ENCODE results near the gene RBM47. TPM values are rescaled to one million over a fixed set of nuclear protein-coding genes. Genes with fewer than 3 reads are reported as not detected.

The RBM47 gene
- total RNA-seq, 4 donors from 2014 or later, result 200 to 369 (median 323) TPM

DNA sequence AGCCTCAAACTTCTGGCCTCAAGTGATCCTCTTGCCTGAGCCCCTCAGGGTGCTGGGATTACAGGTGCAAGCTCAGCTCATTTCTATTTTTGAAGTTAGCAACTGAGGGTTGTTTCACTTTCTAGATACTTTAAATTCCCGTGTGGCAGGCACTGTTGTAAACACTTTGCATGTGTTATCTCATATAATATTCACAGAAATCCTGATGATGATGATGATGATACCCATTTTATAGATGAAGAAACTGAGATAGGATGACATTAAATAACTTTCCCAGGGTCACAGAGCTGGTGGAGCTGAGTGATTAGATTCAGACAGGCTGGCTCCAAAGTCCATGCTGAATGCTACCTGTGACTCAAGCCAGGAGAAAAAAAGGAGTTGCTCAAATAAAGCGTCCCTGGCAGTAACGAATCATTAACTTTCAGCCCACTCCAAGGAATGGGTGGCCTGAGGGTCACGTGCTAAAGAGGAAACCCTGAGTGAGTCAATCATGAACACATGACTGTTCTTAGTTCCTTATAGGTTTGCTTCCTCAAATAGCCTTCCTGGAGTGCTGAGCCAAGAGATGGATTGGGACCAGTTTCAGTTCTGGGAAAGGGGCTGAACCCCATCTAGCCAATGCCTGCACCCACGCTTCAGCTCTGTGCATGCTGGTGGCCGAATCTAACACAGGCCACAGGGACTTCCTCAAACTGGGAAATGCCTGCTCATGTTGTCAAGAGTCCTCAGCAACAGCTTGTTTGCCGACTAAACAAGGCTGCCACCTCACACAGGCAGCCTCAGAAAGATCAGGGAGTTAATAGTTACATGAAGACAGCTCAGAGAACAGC is 52.8 kb downstream of the RBM47 start:
- H3K4me1 ChIP-seq, result peaks cover 36 to 38% of the 10 kb centered on the region in 2 donors
- H3K27me3 ChIP-seq, result no peaks in the 10 kb centered on the region
- intact Hi-C loops (cut with DNase I), result no loop called here
- no peak overlapping the region for H3K4me3 ChIP-seq (replicated peaks in 1 of 3)
- no peaks in the 10 kb centered on the region for H3K9me3 ChIP-seq
- TF ChIP-seq, protein P1, sequence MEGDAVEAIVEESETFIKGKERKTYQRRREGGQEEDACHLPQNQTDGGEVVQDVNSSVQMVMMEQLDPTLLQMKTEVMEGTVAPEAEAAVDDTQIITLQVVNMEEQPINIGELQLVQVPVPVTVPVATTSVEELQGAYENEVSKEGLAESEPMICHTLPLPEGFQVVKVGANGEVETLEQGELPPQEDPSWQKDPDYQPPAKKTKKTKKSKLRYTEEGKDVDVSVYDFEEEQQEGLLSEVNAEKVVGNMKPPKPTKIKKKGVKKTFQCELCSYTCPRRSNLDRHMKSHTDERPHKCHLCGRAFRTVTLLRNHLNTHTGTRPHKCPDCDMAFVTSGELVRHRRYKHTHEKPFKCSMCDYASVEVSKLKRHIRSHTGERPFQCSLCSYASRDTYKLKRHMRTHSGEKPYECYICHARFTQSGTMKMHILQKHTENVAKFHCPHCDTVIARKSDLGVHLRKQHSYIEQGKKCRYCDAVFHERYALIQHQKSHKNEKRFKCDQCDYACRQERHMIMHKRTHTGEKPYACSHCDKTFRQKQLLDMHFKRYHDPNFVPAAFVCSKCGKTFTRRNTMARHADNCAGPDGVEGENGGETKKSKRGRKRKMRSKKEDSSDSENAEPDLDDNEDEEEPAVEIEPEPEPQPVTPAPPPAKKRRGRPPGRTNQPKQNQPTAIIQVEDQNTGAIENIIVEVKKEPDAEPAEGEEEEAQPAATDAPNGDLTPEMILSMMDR (IDR thresholded peaks at IDR 0.05), result no peak
- peak in 1 of 2 donors; percentile 27 for TF ChIP-seq POLR2A (IDR thresholded peaks at IDR 0.05)
- peak; percentile 64 to 75 for DNase-seq
- peak overlapping the region; percentile 56 to 87 (median 76) for H3K27ac ChIP-seq
- 18 to 23% methylated on average over 7 of the region's 7 CpGs for WGBS, 2 donors
- H3K36me3 ChIP-seq, result no peaks in the 10 kb centered on the region

DNA sequence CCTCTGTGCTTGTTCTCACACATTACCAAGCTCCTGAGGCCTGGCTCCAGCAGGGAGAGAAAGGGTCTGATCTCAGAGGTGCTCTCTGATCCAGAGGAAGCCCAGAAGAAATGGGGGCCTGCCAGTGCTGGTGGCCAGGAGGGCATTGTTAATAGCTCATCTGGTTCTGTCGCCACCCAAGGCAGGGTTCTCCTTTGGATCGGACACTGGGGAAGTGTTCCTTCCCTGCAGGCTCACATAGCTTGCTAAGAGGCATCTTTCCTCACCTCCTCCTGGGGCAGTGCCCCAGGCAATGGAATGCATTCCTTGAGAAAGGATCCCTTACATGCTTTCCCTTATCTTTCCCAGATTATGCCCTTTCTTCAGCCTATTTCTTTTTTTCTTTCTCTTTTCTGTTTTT is 53.8 kb downstream of the RBM47 start:
- Histone ChIP-seq H3K27me3 (no peaks in the 10 kb centered on the region), H3K4me3 (replicated peaks in 1 of 3) (no peak overlapping the region), H3K4me1 (peaks cover 36 to 38% of the 10 kb centered on the region in 2 donors), H3K27ac (peak overlapping the region in 2 of 3 donors; percentile 76 to 87), H3K9me3 (no peaks in the 10 kb centered on the region), H3K36me3 (no peaks in the 10 kb centered on the region)
- no peak for DNase-seq
- intact Hi-C loops (cut with DNase I), result no loop called here
- TF ChIP-seq, protein P1 (IDR thresholded peaks at IDR 0.05), result no peak
- TF ChIP-seq POLR2A (IDR thresholded peaks at IDR 0.05), result no peak
- 87 to 92% methylated on average over 2 of the region's 2 CpGs for WGBS, 2 donors

DNA sequence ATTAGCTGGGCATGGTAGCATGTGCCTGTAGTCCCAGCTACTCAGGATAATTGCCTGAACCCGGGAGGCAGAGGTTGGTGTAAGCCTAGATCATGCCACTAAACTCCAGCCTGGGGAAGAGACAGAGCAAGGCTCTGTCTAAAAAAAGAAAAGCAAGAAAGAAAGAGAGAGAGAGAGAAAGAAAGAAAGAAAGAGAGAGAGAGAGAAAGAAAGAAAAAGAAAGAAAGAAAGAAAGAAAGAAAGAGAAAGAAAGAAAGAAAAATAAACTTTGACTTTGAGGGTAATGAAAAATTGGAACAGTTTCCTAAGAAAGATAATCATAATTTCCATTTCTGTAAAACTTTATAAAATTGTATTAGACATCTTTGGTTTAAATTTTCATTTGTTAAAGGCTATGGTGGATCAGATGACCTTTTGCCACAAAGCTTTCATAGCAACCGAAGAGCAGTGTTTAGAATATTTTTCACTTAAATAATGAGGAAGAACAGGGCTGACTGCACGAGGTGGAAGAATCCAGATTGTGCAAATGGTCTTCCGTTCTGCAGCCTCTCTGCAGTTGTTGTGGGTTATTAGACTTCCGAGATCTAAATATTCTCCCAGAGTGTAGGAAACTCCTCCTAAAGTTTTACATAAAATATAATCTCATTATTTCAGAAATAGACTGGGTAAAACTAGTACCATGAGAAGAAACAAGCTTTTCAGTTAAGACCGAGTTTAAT is 55.9 kb downstream of the RBM47 start:
- peak overlapping the region in 2 of 3 donors; percentile 2 to 7 for H3K27ac ChIP-seq
- intact Hi-C loops (cut with DNase I), result no loop called here
- TF ChIP-seq, protein P1 (IDR thresholded peaks at IDR 0.05), result no peak
- no peak for TF ChIP-seq POLR2A (IDR thresholded peaks at IDR 0.05)
- no peaks in the 10 kb centered on the region for H3K9me3 ChIP-seq
- DNase-seq, result no peak
- H3K4me1 ChIP-seq, result peaks cover 25 to 26% of the 10 kb centered on the region in 2 donors
- 65 to 78% methylated on average over 6 of the region's 6 CpGs for WGBS, 2 donors
- H3K36me3 ChIP-seq, result no peaks in the 10 kb centered on the region
- H3K27me3 ChIP-seq, result no peaks in the 10 kb centered on the region
- H3K4me3 ChIP-seq (replicated peaks in 1 of 3), result no peak overlapping the region

DNA sequence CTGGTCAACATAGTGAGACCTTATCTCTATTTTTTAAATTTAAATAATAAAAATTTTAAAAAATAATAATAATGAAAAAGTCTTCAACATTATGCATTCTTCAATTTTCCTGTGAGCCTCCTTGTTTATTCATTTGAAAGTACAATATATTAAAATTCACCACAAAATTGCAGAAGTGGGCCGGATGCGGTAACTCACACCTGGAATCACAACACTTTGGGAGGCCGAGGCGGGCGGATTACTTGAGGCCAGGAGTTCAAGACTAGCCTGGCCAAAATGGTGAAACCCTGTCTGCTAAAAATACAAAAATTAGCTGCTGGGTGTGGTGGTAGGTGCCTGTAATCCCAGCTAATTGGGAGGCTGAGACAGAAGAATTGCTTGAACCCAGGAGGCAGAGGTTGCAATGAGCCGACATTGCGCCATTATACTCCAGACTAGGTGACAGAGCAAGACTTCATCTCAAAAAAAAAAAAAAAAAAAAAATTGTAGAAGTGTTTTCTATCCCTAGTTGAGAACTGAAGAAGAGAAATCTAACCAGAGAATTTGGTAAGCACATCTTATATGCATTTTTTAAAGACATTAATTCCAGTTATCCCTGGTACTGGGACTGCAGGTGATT is 56.9 kb downstream of the RBM47 start:
- no peaks in the 10 kb centered on the region for H3K36me3 ChIP-seq
- intact Hi-C loops (cut with DNase I), result no loop called here
- 92 to 96% methylated on average over 7 of the region's 7 CpGs for WGBS, 2 donors
- no peaks in the 10 kb centered on the region for H3K27me3 ChIP-seq
- peaks cover 23 to 26% of the 10 kb centered on the region in 2 donors for H3K4me1 ChIP-seq
- TF ChIP-seq POLR2A (IDR thresholded peaks at IDR 0.05), result no peak
- TF ChIP-seq, protein P1 (IDR thresholded peaks at IDR 0.05), result no peak
- no peaks in the 10 kb centered on the region for H3K9me3 ChIP-seq
- no peak for DNase-seq
- no peak overlapping the region for H3K4me3 ChIP-seq (replicated peaks in 1 of 3)
- H3K27ac ChIP-seq, result no peak overlapping the region

Data from thyroid gland (tissue), 4 donors.